ENCODE results near the gene SH3GL1. TPM values are rescaled to one million over a fixed set of nuclear protein-coding genes. Genes with fewer than 3 reads are reported as not detected.

SH3GL1 gene
- total RNA-seq, 1 donor from 2014 or later, result 115 TPM

GRCh38 chr19:4362101-4362828, 38.1 kb downstream of the SH3GL1 start:
- Mint-ChIP-seq H3K27ac (ENCODE audit: unreplicated experiment) (no peak overlapping the region), H3K9me3 (ENCODE audit: unreplicated experiment) (no peaks in the 10 kb centered on the region), H3K36me3 (ENCODE audit: unreplicated experiment) (peaks cover 14% of the 10 kb centered on the region), H3K27me3 (ENCODE audit: unreplicated experiment) (no peaks in the 10 kb centered on the region), H3K4me3 (ENCODE audit: unreplicated experiment) (no peak overlapping the region), H3K4me1 (ENCODE audit: unreplicated experiment) (peaks cover 8% of the 10 kb centered on the region)
- no peak for TF ChIP-seq CTCF (IDR thresholded peaks at IDR 0.05)
- no peak for DNase-seq (ENCODE audit: extremely low spot score, unreplicated experiment)

GRCh38 chr19:4361152-4362046, 38.9 kb downstream of the SH3GL1 start:
- no peaks in the 10 kb centered on the region for H3K9me3 Mint-ChIP-seq (ENCODE audit: unreplicated experiment)
- H3K36me3 Mint-ChIP-seq (ENCODE audit: unreplicated experiment), result peaks cover 12% of the 10 kb centered on the region
- H3K4me3 Mint-ChIP-seq (ENCODE audit: unreplicated experiment), result no peak overlapping the region
- DNase-seq (ENCODE audit: extremely low spot score, unreplicated experiment), result no peak
- no peaks in the 10 kb centered on the region for H3K27me3 Mint-ChIP-seq (ENCODE audit: unreplicated experiment)
- H3K4me1 Mint-ChIP-seq (ENCODE audit: unreplicated experiment), result peaks cover 8% of the 10 kb centered on the region
- no peak for TF ChIP-seq CTCF (IDR thresholded peaks at IDR 0.05)
- H3K27ac Mint-ChIP-seq (ENCODE audit: unreplicated experiment), result no peak overlapping the region

GRCh38 chr19:4360641-4361151, 39.7 kb downstream of the SH3GL1 start:
- no peaks in the 10 kb centered on the region for H3K27me3 Mint-ChIP-seq (ENCODE audit: unreplicated experiment)
- no peak overlapping the region for H3K4me3 Mint-ChIP-seq (ENCODE audit: unreplicated experiment)
- H3K4me1 Mint-ChIP-seq (ENCODE audit: unreplicated experiment), result peaks cover 8% of the 10 kb centered on the region
- H3K9me3 Mint-ChIP-seq (ENCODE audit: unreplicated experiment), result no peaks in the 10 kb centered on the region
- peak overlapping the region; percentile 10 for H3K27ac Mint-ChIP-seq (ENCODE audit: unreplicated experiment)
- no peak for DNase-seq (ENCODE audit: extremely low spot score, unreplicated experiment)
- no peak for TF ChIP-seq CTCF (IDR thresholded peaks at IDR 0.05)
- peaks cover 12% of the 10 kb centered on the region for H3K36me3 Mint-ChIP-seq (ENCODE audit: unreplicated experiment)

GRCh38 chr19:4360081-4360569, 40.2 kb downstream of the SH3GL1 start:
- peaks cover 12% of the 10 kb centered on the region for H3K36me3 Mint-ChIP-seq (ENCODE audit: unreplicated experiment)
- no peak overlapping the region for H3K27ac Mint-ChIP-seq (ENCODE audit: unreplicated experiment)
- DNase-seq (ENCODE audit: extremely low spot score, unreplicated experiment), result peak; percentile 81
- H3K27me3 Mint-ChIP-seq (ENCODE audit: unreplicated experiment), result no peaks in the 10 kb centered on the region
- H3K4me1 Mint-ChIP-seq (ENCODE audit: unreplicated experiment), result peaks cover 8% of the 10 kb centered on the region
- TF ChIP-seq CTCF (IDR thresholded peaks at IDR 0.05), result no peak
- no peaks in the 10 kb centered on the region for H3K9me3 Mint-ChIP-seq (ENCODE audit: unreplicated experiment)
- no peak overlapping the region for H3K4me3 Mint-ChIP-seq (ENCODE audit: unreplicated experiment)

GRCh38 chr19:4359627-4360000, 40.7 kb downstream of the SH3GL1 start:
- Mint-ChIP-seq H3K9me3 (ENCODE audit: unreplicated experiment) (no peaks in the 10 kb centered on the region), H3K36me3 (ENCODE audit: unreplicated experiment) (peaks cover 12% of the 10 kb centered on the region), H3K27ac (ENCODE audit: unreplicated experiment) (no peak overlapping the region), H3K4me1 (ENCODE audit: unreplicated experiment) (peaks cover 8% of the 10 kb centered on the region), H3K27me3 (ENCODE audit: unreplicated experiment) (no peaks in the 10 kb centered on the region), H3K4me3 (ENCODE audit: unreplicated experiment) (no peak overlapping the region)
- TF ChIP-seq CTCF (IDR thresholded peaks at IDR 0.05), result no peak
- DNase-seq (ENCODE audit: extremely low spot score, unreplicated experiment), result peak; percentile 82
